Measurements from ENCODE around the gene RFPL1.

RFPL1 gene

GRCh38 chr22:29476116-29476515, 37.7 kb downstream of the RFPL1 start:
- no peaks in the 10 kb centered on the region for H3K79me2 ChIP-seq (ENCODE audit: control insufficient read depth, low read length)
- H3K27ac ChIP-seq (ENCODE audit: low read depth, low read length), result no peak overlapping the region
- no peaks in the 10 kb centered on the region for H3K9me2 ChIP-seq (replicated peaks; ENCODE audit: control insufficient read depth, low read length)
- H3F3A ChIP-seq (ENCODE audit: control insufficient read depth, insufficient read depth), result no peaks in the 10 kb centered on the region
- H3K9me3 ChIP-seq (ENCODE audit: control insufficient read depth, insufficient read depth, low read length), result no peaks in the 10 kb centered on the region
- H4K20me1 ChIP-seq (ENCODE audit: control insufficient read depth, insufficient read depth, low read depth, low read length), result peaks cover 3% of the 10 kb centered on the region
- peak overlapping the region; percentile 51 for H3K4me2 ChIP-seq (ENCODE audit: low read length)
- peaks cover 58% of the 10 kb centered on the region for H3K27me3 ChIP-seq (ENCODE audit: control insufficient read depth, low read length)
- peak overlapping the region; percentile 19 for H3K4me3 ChIP-seq (ENCODE audit: low read length)
- H3K36me3 ChIP-seq (ENCODE audit: control insufficient read depth, low read length), result no peaks in the 10 kb centered on the region
- H3K4me1 ChIP-seq (ENCODE audit: control insufficient read depth, low read length), result peaks cover 19% of the 10 kb centered on the region
- TF ChIP-seq EZH2phosphoT487 (IDR thresholded peaks at IDR 0.05; ENCODE audit: borderline replicate concordance, low read length), result no peak
- no peak for TF ChIP-seq CTCF (IDR thresholded peaks at IDR 0.05; ENCODE audit: low read depth, low read length, poor library complexity, severe bottlenecking)

GRCh38 chr22:29477723-29478318, 39.4 kb downstream of the RFPL1 start:
- H3K4me2 ChIP-seq (ENCODE audit: low read length), result no peak overlapping the region
- no peak for TF ChIP-seq EZH2phosphoT487 (IDR thresholded peaks at IDR 0.05; ENCODE audit: borderline replicate concordance, low read length)
- no peak for TF ChIP-seq CTCF (IDR thresholded peaks at IDR 0.05; ENCODE audit: low read depth, low read length, poor library complexity, severe bottlenecking)
- H3K79me2 ChIP-seq (ENCODE audit: control insufficient read depth, low read length), result no peaks in the 10 kb centered on the region
- peaks cover 3% of the 10 kb centered on the region for H4K20me1 ChIP-seq (ENCODE audit: control insufficient read depth, insufficient read depth, low read depth, low read length)
- H3F3A ChIP-seq (ENCODE audit: control insufficient read depth, insufficient read depth), result no peaks in the 10 kb centered on the region
- H3K27ac ChIP-seq (ENCODE audit: low read depth, low read length), result no peak overlapping the region
- H3K4me3 ChIP-seq (ENCODE audit: low read length), result no peak overlapping the region
- H3K36me3 ChIP-seq (ENCODE audit: control insufficient read depth, low read length), result no peaks in the 10 kb centered on the region
- H3K4me1 ChIP-seq (ENCODE audit: control insufficient read depth, low read length), result peaks cover 19% of the 10 kb centered on the region
- peaks cover 47% of the 10 kb centered on the region for H3K27me3 ChIP-seq (ENCODE audit: control insufficient read depth, low read length)
- H3K9me3 ChIP-seq (ENCODE audit: control insufficient read depth, insufficient read depth, low read length), result no peaks in the 10 kb centered on the region
- no peaks in the 10 kb centered on the region for H3K9me2 ChIP-seq (replicated peaks; ENCODE audit: control insufficient read depth, low read length)

GRCh38 chr22:29478326-29479276, 40.2 kb downstream of the RFPL1 start:
- no peaks in the 10 kb centered on the region for H3K9me3 ChIP-seq (ENCODE audit: control insufficient read depth, insufficient read depth, low read length)
- H3K4me3 ChIP-seq (ENCODE audit: low read length), result no peak overlapping the region
- H3F3A ChIP-seq (ENCODE audit: control insufficient read depth, insufficient read depth), result no peaks in the 10 kb centered on the region
- H3K27ac ChIP-seq (ENCODE audit: low read depth, low read length), result no peak overlapping the region
- TF ChIP-seq CTCF (IDR thresholded peaks at IDR 0.05; ENCODE audit: low read depth, low read length, poor library complexity, severe bottlenecking), result no peak
- no peak for TF ChIP-seq EZH2phosphoT487 (IDR thresholded peaks at IDR 0.05; ENCODE audit: borderline replicate concordance, low read length)
- H3K79me2 ChIP-seq (ENCODE audit: control insufficient read depth, low read length), result no peaks in the 10 kb centered on the region
- no peaks in the 10 kb centered on the region for H3K36me3 ChIP-seq (ENCODE audit: control insufficient read depth, low read length)
- H4K20me1 ChIP-seq (ENCODE audit: control insufficient read depth, insufficient read depth, low read depth, low read length), result peaks cover 3% of the 10 kb centered on the region
- H3K27me3 ChIP-seq (ENCODE audit: control insufficient read depth, low read length), result peaks cover 45% of the 10 kb centered on the region
- no peak overlapping the region for H3K4me2 ChIP-seq (ENCODE audit: low read length)
- peaks cover 19% of the 10 kb centered on the region for H3K4me1 ChIP-seq (ENCODE audit: control insufficient read depth, low read length)
- no peaks in the 10 kb centered on the region for H3K9me2 ChIP-seq (replicated peaks; ENCODE audit: control insufficient read depth, low read length)
